Measurements from ENCODE around the gene TPGS1.

Gene TPGS1

DNA sequence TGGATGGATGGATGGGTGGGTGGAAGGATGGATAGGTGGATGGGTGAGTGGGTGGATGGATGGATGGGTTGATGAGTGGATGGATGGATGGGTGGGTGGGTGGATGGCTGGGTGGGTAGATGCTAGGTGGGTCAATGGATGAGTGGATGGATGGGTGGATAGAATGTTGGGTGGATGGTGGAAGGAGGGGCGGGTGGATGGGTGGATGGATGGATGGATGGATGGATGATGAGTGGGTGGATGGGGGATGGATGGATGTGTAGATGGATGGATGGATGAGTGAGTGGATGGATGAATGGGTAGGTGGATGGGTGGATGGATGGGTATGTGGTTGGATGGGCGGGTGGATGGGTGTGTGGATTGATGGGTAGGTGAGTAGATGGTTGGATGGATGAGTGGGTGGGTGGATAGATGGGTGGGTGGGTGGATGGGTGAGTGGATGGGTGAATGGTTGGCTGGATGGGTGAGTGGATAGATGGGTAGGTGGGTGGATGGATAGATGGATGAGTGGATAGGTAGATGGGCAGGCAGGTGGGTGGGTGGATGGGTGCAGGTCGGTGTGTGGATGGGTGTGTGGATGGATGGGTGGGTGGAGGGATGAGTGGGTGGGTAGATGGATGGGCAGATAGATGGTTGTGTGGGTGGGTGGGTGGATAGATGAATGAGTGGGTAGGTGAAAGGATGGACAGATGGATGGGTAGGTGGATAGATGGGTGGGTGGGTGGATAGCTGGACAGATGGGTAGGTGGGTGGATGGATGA lies 42.1 kb upstream of the TPGS1 start:
- no peak for DNase-seq (ENCODE audit: insufficient read length)
- no peak for TF ChIP-seq POLR2A (IDR thresholded peaks at IDR 0.05; ENCODE audit: low read depth, low read length)
- TF ChIP-seq POLR2AphosphoS5 (IDR thresholded peaks at IDR 0.05; ENCODE audit: low read depth, low read length): no peak
- no peak for TF ChIP-seq TAF1 (IDR thresholded peaks at IDR 0.05; ENCODE audit: borderline replicate concordance, low read depth, low read length)

DNA sequence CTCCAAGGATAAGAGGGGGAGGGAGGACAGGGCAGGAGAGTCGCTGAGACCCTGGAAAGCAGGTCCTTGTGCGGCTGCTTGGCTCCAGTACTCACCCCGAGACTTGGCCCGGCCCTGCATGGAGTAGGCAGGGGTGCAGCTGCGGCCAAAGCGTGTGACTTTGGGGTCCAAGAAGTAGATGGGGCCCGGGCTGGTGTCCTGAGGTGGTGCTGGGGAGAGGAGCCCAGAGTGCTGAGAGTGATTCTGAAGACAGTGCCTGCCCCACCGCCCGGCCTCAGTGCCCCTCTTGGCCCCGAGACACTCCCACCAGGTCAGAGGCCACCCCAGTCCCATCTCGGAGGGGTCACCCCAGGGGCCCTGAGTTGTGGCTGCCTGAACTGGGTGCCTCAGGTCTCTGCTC lies 39.7 kb upstream of the TPGS1 start:
- TF ChIP-seq POLR2A (IDR thresholded peaks at IDR 0.05; ENCODE audit: low read depth, low read length): no peak
- TF ChIP-seq TAF1 (IDR thresholded peaks at IDR 0.05; ENCODE audit: borderline replicate concordance, low read depth, low read length): no peak
- TF ChIP-seq POLR2AphosphoS5 (IDR thresholded peaks at IDR 0.05; ENCODE audit: low read depth, low read length): no peak
- DNase-seq (ENCODE audit: insufficient read length): no peak
- FAIRE-seq: no peak

More for the DNA sequence above, 42.1 kb upstream of the TPGS1 start:
- FAIRE-seq: no peak

DNA sequence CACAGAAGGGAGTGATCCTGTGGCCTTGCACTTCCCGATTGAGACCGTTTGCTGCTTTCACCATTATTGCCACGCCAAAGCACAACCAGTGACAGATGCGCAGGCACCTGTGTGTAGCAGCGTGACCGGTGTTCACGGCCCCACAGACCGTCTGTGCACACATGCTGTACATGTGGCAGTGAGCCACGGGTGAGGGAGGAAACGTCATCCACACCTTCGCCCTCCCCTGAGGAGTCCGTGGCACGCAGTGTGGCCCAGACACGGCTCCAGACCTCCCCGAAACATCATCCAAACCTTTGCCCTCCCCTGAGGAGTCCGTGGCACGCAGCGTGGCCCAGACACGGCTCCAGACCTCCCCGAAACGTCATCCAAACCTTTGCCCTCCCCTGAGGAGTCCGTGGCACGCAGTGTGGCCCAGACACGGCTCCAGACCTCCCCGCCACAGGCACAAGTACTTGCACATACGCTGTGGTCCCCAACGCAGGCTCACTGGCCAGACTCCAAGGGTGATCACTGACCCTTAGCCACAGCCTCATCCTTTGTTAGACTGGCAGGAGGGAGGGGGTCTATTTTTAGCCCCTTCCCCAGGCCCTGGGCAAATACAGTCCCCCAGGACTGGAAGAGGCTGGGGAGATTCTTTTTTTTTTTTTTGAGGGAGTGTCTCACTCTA lies 38.6 kb upstream of the TPGS1 start:
- TF ChIP-seq POLR2A (IDR thresholded peaks at IDR 0.05; ENCODE audit: low read depth, low read length): no peak
- no peak for TF ChIP-seq POLR2AphosphoS5 (IDR thresholded peaks at IDR 0.05; ENCODE audit: low read depth, low read length)
- no peak for TF ChIP-seq TAF1 (IDR thresholded peaks at IDR 0.05; ENCODE audit: borderline replicate concordance, low read depth, low read length)
- FAIRE-seq: no peak
- DNase-seq (ENCODE audit: insufficient read length): no peak

DNA sequence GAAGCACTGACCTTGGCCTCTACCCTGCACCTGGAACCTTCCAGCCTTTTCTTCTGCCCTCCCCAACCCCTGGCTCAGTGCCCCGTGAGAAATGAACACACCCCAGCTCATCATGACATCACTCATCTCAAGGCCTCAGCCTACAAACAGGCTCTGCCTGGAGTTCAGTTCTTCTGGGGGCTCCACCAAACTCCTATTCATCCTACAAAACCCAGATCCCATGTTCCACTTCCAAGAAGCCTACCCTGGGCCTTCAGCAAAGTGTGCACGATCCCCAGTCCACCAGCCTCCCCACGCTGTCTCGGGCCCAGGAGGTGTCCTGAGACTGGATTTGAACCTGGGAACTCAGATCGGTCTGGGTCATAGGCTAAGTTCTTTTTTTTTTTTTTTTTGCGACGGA lies 37.5 kb upstream of the TPGS1 start:
- no peak for FAIRE-seq
- no peak for TF ChIP-seq POLR2A (IDR thresholded peaks at IDR 0.05; ENCODE audit: low read depth, low read length)
- no peak for TF ChIP-seq POLR2AphosphoS5 (IDR thresholded peaks at IDR 0.05; ENCODE audit: low read depth, low read length)
- no peak for TF ChIP-seq TAF1 (IDR thresholded peaks at IDR 0.05; ENCODE audit: borderline replicate concordance, low read depth, low read length)
- no peak for DNase-seq (ENCODE audit: insufficient read length)

DNA sequence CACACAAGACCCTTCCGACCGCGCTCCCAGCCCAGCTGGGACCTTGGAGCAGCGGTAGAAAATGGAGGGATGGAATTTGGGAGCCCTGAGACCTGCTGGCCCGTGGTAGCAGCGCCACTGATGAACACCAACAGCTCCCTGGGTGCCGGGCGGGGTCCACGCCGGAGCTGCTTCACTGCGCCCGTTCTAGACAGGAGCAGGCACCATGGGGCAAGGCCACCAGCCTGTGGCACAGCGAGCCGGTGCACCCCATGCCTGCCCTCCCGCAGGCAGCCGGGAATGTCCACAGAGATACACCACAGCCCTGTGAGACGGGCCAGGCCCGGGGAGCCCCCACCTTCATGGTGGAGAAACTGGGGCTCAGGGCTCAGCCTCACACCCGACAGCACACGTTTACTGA lies 36.6 kb upstream of the TPGS1 start:
- TF ChIP-seq POLR2A (IDR thresholded peaks at IDR 0.05; ENCODE audit: low read depth, low read length) (no peak), TAF1 (IDR thresholded peaks at IDR 0.05; ENCODE audit: borderline replicate concordance, low read depth, low read length) (no peak), POLR2AphosphoS5 (IDR thresholded peaks at IDR 0.05; ENCODE audit: low read depth, low read length) (no peak)
- DNase-seq (ENCODE audit: insufficient read length) (no peak), FAIRE-seq (no peak)

DNA sequence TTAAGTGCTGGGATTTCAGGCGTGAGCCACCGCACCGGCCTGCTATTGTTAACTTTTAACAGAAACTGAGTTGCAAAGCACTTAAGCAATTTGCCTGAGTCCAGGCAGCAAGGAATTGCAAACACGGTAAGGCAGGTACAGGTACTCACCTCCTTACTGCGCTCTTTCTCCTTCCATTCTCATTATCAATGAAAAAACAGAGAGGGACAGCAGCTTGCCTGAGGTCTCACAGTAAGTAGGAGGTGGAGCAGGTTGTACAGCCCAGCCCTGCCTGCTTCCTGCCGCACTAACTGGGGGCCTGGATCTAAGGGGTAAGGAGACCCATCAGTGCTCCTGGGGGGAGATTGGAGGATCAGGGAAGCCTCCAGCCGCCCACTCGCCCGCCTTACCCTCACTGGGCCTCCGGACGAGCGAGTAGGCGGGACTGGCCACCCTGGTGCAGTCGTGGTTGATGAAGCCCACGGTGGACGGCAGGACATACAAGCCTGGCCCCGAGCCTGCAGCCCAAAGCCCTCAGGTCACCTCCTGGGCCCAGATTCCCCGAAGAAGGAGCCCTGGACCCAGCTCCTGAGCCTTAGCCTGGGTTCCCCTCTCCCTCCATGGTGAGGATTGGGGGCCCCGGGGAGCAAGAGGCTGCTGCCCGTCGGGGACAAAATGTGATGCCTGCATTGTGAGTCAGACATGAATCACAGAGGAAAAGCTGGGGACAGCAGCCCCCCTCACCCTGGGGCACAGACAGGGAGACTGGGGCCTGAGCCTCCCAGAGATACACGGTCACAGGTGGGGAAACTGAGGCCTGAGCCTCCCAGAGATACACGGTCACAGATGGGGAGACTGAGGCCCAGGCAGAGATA lies 35.1 kb upstream of the TPGS1 start:
- no peak for FAIRE-seq
- DNase-seq (ENCODE audit: insufficient read length): no peak
- TF ChIP-seq POLR2AphosphoS5 (IDR thresholded peaks at IDR 0.05; ENCODE audit: low read depth, low read length) (no peak), TAF1 (IDR thresholded peaks at IDR 0.05; ENCODE audit: borderline replicate concordance, low read depth, low read length) (no peak), POLR2A (IDR thresholded peaks at IDR 0.05; ENCODE audit: low read depth, low read length) (no peak)

DNA sequence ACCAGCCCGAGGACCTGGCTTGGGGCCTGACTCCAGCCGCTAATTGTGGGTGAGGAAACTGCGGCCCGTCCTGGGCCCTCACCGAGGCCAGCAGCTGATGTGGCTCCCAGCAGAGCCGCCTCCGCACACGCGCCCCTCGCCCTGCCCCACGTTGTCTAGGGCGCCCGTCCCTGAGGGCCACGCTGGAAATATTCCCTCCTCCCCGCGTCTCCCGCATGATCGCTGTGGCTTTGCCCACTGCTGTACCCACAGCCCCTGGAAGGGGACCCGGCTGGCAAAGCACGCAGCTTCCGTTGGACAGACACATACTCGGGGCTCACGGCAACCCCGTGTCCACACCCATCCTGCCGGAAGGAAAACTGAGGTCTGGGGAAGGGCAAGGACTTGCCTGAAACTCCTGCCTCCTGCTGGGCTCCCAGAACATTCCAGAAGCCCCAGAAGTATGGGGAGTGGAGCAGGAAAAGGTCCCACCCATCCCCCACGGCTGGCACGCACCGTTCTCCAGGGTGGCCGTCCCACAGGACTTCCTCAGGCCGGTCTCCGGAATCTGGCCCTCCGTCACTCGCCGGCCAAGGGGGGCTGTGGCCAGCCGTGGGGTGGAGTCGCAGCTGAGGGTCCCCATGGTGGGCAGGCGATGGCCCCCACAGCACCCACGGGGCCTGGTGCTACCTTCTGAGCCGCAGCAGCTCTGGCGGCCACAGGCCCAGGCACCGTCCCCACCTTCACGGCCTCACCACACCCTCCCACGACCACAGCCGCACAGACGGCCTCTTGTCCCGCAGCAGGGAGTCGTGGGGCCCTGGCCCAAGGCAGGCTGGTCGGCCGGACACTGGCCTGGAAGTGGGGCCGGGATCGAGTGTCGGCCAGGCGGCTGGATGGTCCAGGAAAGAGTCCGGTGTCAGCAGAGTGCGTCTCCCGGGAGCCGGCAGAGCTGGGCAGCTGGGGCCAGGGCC lies 32.9 kb upstream of the TPGS1 start:
- DNase-seq (ENCODE audit: insufficient read length): no peak
- TF ChIP-seq POLR2A (IDR thresholded peaks at IDR 0.05; ENCODE audit: low read depth, low read length) (no peak), POLR2AphosphoS5 (IDR thresholded peaks at IDR 0.05; ENCODE audit: low read depth, low read length) (no peak), TAF1 (IDR thresholded peaks at IDR 0.05; ENCODE audit: borderline replicate concordance, low read depth, low read length) (no peak)
- FAIRE-seq: no peak

DNA sequence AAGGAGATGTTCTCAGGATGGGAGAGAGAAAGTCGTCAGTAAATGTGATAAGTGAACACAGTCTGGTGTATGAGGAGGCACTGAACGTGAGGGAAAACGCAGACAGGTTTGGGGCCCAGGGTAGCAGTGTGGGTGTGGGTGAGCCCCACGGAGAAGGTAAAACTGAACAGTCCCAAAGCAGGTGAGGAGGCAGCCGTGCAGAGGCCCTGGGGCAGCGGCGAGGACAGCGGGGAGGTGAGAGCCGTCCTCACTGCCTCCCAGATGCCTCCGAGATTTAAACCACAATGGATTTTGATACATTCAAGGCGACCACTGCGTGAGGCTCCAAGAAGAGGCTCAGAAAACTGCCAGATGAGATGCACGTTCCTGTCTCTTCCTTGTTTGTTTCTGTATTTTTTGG lies 31.9 kb upstream of the TPGS1 start:
- FAIRE-seq (no peak), DNase-seq (ENCODE audit: insufficient read length) (no peak)
- no peak for TF ChIP-seq POLR2AphosphoS5 (IDR thresholded peaks at IDR 0.05; ENCODE audit: low read depth, low read length)
- TF ChIP-seq POLR2A (IDR thresholded peaks at IDR 0.05; ENCODE audit: low read depth, low read length): no peak
- no peak for TF ChIP-seq TAF1 (IDR thresholded peaks at IDR 0.05; ENCODE audit: borderline replicate concordance, low read depth, low read length)

DNA sequence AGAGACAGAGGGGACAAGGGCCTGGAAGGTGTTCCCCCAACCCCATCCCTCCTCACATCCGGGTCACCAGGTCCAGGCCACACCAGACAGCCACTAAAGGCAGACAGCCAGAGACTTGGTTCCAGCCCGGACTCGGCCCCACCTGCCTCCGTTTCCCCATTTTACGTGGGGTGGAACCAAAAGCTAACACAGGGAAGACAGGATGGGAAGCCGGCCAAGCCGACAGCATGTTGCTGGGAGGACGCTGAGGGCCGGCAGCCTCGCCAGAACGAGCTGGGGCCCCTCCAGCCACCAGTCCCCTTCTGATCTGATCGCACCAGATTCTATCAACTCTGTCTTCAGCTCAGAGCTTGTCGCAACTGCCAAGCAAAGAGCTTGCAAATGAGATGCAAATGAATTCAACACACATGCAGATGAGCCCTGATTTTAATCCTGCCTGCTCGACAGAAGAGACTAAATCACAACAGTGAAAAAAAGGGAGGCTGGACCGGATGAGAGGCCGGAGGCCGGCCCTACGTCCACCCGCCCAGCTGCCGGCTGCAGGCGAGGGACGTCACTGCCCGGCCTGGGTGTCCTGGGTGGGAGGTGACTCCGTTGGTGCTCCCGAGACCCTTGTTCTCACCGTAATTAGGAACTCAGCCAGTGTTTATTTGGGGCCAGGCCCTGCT lies 28.9 kb upstream of the TPGS1 start:
- FAIRE-seq: no peak
- TF ChIP-seq POLR2AphosphoS5 (IDR thresholded peaks at IDR 0.05; ENCODE audit: low read depth, low read length) (no peak), TAF1 (IDR thresholded peaks at IDR 0.05; ENCODE audit: borderline replicate concordance, low read depth, low read length) (no peak), POLR2A (IDR thresholded peaks at IDR 0.05; ENCODE audit: low read depth, low read length) (no peak)
- DNase-seq (ENCODE audit: insufficient read length): no peak

DNA sequence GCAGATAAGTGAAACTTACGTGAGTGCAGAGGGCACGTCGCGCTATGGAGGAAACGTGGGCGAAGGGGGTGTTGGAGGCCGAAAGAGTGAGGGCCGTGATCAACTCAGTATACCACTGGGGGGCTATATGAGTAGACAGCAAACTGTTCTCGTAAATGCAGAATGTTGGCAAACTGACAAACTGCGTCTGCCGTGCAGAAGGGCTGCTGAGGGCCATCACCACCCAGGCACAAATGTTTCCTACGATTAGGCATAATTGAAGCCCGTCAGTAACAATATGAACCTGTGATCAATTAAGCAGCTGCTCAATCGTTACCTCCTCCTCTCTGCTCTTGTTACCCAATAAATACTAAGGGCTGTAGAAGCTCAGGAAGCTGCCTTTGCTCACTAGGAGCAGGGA lies 28.3 kb upstream of the TPGS1 start:
- no peak for TF ChIP-seq POLR2A (IDR thresholded peaks at IDR 0.05; ENCODE audit: low read depth, low read length)
- TF ChIP-seq TAF1 (IDR thresholded peaks at IDR 0.05; ENCODE audit: borderline replicate concordance, low read depth, low read length): no peak
- TF ChIP-seq POLR2AphosphoS5 (IDR thresholded peaks at IDR 0.05; ENCODE audit: low read depth, low read length): no peak
- no peak for DNase-seq (ENCODE audit: insufficient read length)
- no peak for FAIRE-seq

Measured in GM12892 (cell line).